H1 (cell line): ENCODE data around the gene TRAF3IP1. TPM values are rescaled to one million over a fixed set of nuclear protein-coding genes. Genes with fewer than 3 reads are reported as not detected.

ENCODE experiments used
- CTCF ChIA-PET: fragments of 300-600 bp; sonication (Branson Sonifier 250); formaldehyde crosslinking; loops from one replicate; lab custom pipeline; 2021; ENCODE audit not compliant: partially characterized antibody; lab: Charles Lee
- POLR2A ChIA-PET: fragments of 300-600 bp; sonication (Branson Sonifier 250); formaldehyde crosslinking; loops from one replicate; lab custom pipeline; 2021; ENCODE audit warnings: inconsistent platforms; ENCODE audit not compliant: partially characterized antibody; lab: Charles Lee
- DNase-seq, 2 experiments: peaks; one replicate each; pipeline versions ENCODE4 v3.0.0 to v3.0.0-alpha.2; 2010 to 2022; ENCODE audit warnings: low spot score in 2 of 2, low read depth in 1 of 2, mixed read lengths in 1 of 2
- FAIRE-seq: peaks from 2 replicates; lab custom pipeline; 2011; peaks lifted over from hg19 to GRCh38; lab: Jason Lieb, UNC
- H2AFZ ChIP-seq: 2 replicates; pipeline ENCODE4 v1.8.1; 2012; ENCODE audit warnings: low read length, inconsistent platforms
- H2AK5ac ChIP-seq: 2 replicates; pipeline ENCODE4 v1.6.1; 2013; ENCODE audit warnings: low read depth, low read length
- H2BK120ac ChIP-seq: replicated peaks from 2 replicates; pipeline ENCODE3; 2013; ENCODE audit warnings: low read depth, low read length, inconsistent platforms
- H2BK12ac ChIP-seq: 2 replicates; pipeline ENCODE4 v1.6.1; 2013; ENCODE audit warnings: low read depth, low read length
- H2BK15ac ChIP-seq: 2 replicates; pipeline ENCODE4 v1.6.1; 2013; ENCODE audit warnings: low read length
- H2BK20ac ChIP-seq: 2 replicates; pipeline ENCODE4 v1.6.1; 2013; ENCODE audit warnings: low read length
- H2BK5ac ChIP-seq: 2 replicates; pipeline ENCODE4 v1.6.1; 2013; ENCODE audit warnings: low read depth, low read length
- H3K14ac ChIP-seq: 2 replicates; pipeline ENCODE4 v1.6.1; 2013; ENCODE audit warnings: inconsistent platforms; ENCODE audit not compliant: insufficient read length
- H3K18ac ChIP-seq: 2 replicates; pipeline ENCODE4 v1.6.1; 2013; ENCODE audit warnings: low read length; ENCODE audit errors: extremely low read depth
- H3K23ac ChIP-seq: 2 replicates; pipeline ENCODE4 v1.6.1; 2013; ENCODE audit warnings: inconsistent platforms; ENCODE audit not compliant: insufficient read length
- H3K23me2 ChIP-seq: 2 replicates; pipeline ENCODE4 v1.6.1; 2013; ENCODE audit warnings: low read depth, low read length
- H3K27ac ChIP-seq: 2 replicates; pipeline ENCODE4 v1.6.1; 2011; ENCODE audit warnings: low read depth, low read length, inconsistent platforms
- H3K27me3 ChIP-seq, 4 experiments: replicated peaks in 1 of 4; 1 replicate in 1 of 4; 2 replicates in 3 of 4; pipeline versions ENCODE4 v1.6.1 to v1.8.1; 2011 to 2013; ENCODE audit warnings: low read length in 3 of 4, mild to moderate bottlenecking in 3 of 4, inconsistent platforms in 2 of 4, mixed read lengths in 2 of 4, moderate library complexity in 1 of 4; ENCODE audit not compliant: control insufficient read depth in 3 of 4, insufficient read depth in 3 of 4; ENCODE audit errors: extremely low read depth in 1 of 4
- H3K36me3 ChIP-seq, 4 experiments: 2 replicates each; pipeline versions ENCODE4 v1.6.1 to v1.8.1; 2011 to 2013; ENCODE audit warnings: mild to moderate bottlenecking in 4 of 4, low read length in 3 of 4, moderate library complexity in 2 of 4, control low read depth in 1 of 4, inconsistent platforms in 1 of 4; ENCODE audit not compliant: insufficient read depth in 4 of 4, control insufficient read depth in 2 of 4
- H3K4ac ChIP-seq: replicated peaks from 2 replicates; pipeline ENCODE3; 2013; ENCODE audit warnings: low read length, low read depth, mixed read lengths, inconsistent platforms; ENCODE audit not compliant: insufficient read length
- H3K4me1 ChIP-seq, 4 experiments: replicated peaks in 1 of 4; 1 replicate in 1 of 4; 2 replicates in 3 of 4; pipeline versions ENCODE4 v1.6.1 to v1.8.1; 2011 to 2013; ENCODE audit warnings: low read length in 3 of 4, inconsistent platforms in 2 of 4, mixed read lengths in 1 of 4; ENCODE audit not compliant: insufficient read depth in 4 of 4, control insufficient read depth in 3 of 4
- H3K4me2 ChIP-seq, 2 experiments: 2 replicates each; pipeline versions ENCODE4 v1.6.1 to v1.8.1; 2011 to 2013; ENCODE audit warnings: low read depth in 2 of 2, low read length in 2 of 2, control low read depth in 1 of 2, inconsistent platforms in 1 of 2, mild to moderate bottlenecking in 1 of 2; ENCODE audit not compliant: insufficient read depth in 1 of 2
- H3K4me3 ChIP-seq, 4 experiments: fragments of 200-600, 300-600 bp in 1 of 4; sonication (generic), shearing (Covaris generic), sonication (Bioruptor Twin) in 1 of 4; 2 replicates each; pipeline versions ENCODE4 v1.5.1 to v1.8.1; 2011 to 2016; ENCODE audit warnings: low read length in 4 of 4, low read depth in 3 of 4, control low read depth in 2 of 4, inconsistent platforms in 2 of 4, mild to moderate bottlenecking in 2 of 4, mixed read lengths in 1 of 4, moderate library complexity in 1 of 4; ENCODE audit not compliant: insufficient read depth in 2 of 4; ENCODE audit errors: extremely low read depth in 1 of 4
- H3K56ac ChIP-seq: replicated peaks from 2 replicates; pipeline ENCODE3; 2013; ENCODE audit warnings: low read depth, mild to moderate bottlenecking, mixed read lengths, low read length, inconsistent platforms; ENCODE audit not compliant: insufficient read length
- H3K79me1 ChIP-seq: 2 replicates; pipeline ENCODE4 v1.6.1; 2013; ENCODE audit warnings: low read depth, low read length, control low read depth
- H3K79me2 ChIP-seq, 2 experiments: 2 replicates each; pipeline versions ENCODE4 v1.6.1 to v1.8.1; 2012 to 2013; ENCODE audit warnings: low read length in 2 of 2, mild to moderate bottlenecking in 2 of 2, inconsistent platforms in 1 of 2; ENCODE audit not compliant: insufficient read depth in 2 of 2, control insufficient read depth in 1 of 2
- H3K9ac ChIP-seq, 4 experiments: replicated peaks in 1 of 4; 1 replicate in 1 of 4; 2 replicates in 3 of 4; pipeline versions ENCODE4 v1.6.1 to v1.8.1; 2011 to 2013; ENCODE audit warnings: low read depth in 3 of 4, low read length in 3 of 4, control low read depth in 2 of 4, mild to moderate bottlenecking in 2 of 4, moderate library complexity in 2 of 4, inconsistent platforms in 1 of 4; ENCODE audit errors: extremely low read depth in 1 of 4
- H3K9me3 ChIP-seq, 2 experiments: 2 replicates each; pipeline versions ENCODE4 v1.6.1 to v1.8.1; 2012 to 2013; ENCODE audit warnings: mild to moderate bottlenecking in 2 of 2, moderate library complexity in 2 of 2, control low read depth in 1 of 2, inconsistent platforms in 1 of 2, low read depth in 1 of 2, low read length in 1 of 2, mixed read lengths in 1 of 2; ENCODE audit not compliant: insufficient read depth in 2 of 2
- H4K20me1 ChIP-seq, 2 experiments: replicated peaks in 1 of 2; 2 replicates each; pipeline versions ENCODE3 to v1.8.1; 2011 to 2013; ENCODE audit warnings: inconsistent platforms in 2 of 2, low read length in 2 of 2, mild to moderate bottlenecking in 1 of 2; ENCODE audit not compliant: insufficient read depth in 2 of 2, control insufficient read depth in 1 of 2
- H4K5ac ChIP-seq: 2 replicates; pipeline ENCODE4 v1.6.1; 2013; ENCODE audit warnings: low read length, low read depth, mixed read lengths, inconsistent platforms; ENCODE audit not compliant: insufficient read length
- H4K8ac ChIP-seq: 2 replicates; pipeline ENCODE4 v1.8.0; 2013; ENCODE audit warnings: mild to moderate bottlenecking, moderate library complexity, low read length, inconsistent platforms; ENCODE audit not compliant: insufficient read depth; ENCODE audit errors: extremely low read depth
- H4K91ac ChIP-seq: replicated peaks from 2 replicates; pipeline ENCODE3; 2013; ENCODE audit warnings: low read length, mixed read lengths, inconsistent platforms; ENCODE audit not compliant: insufficient read length
- CTBP2 ChIP-seq: IDR thresholded peaks from 2 replicates; pipeline ENCODE4 v1.7.0; 2011; ENCODE audit warnings: borderline replicate concordance, mild to moderate bottlenecking, moderate library complexity, mixed read lengths, low read length; ENCODE audit not compliant: insufficient read depth, insufficient read length
- HDAC2 ChIP-seq, 2 experiments: fragments of 300-600 bp in 1 of 2; sonication (generic) in 1 of 2; IDR thresholded peaks; 2 replicates each; pipeline ENCODE4 v1.6.1; 2011 to 2012; ENCODE audit warnings: low read depth in 2 of 2, low read length in 2 of 2, mild to moderate bottlenecking in 2 of 2, moderate library complexity in 2 of 2, borderline replicate concordance in 1 of 2, inconsistent platforms in 1 of 2
- MAFK ChIP-seq: IDR thresholded peaks from 2 replicates; pipeline ENCODE4 v1.6.1; 2012; ENCODE audit warnings: low read depth, mild to moderate bottlenecking, improper control_type of control experiment, low read length
- NRF1 ChIP-seq: IDR thresholded peaks from 2 replicates; pipeline ENCODE4 v1.6.1; 2011; ENCODE audit warnings: mild to moderate bottlenecking, low read depth, low read length, improper control_type of control experiment
- RFX5 ChIP-seq: IDR thresholded peaks from 2 replicates; pipeline ENCODE4 v1.6.1; 2011; ENCODE audit warnings: low read depth, low read length, improper control_type of control experiment, borderline replicate concordance
- RNF2 ChIP-seq: fragments of 200-900, 300-1000 bp; sonication (generic); IDR thresholded peaks from 2 replicates; pipeline ENCODE4 v1.7.1; 2016; ENCODE audit warnings: borderline replicate concordance, low read depth, mild to moderate bottlenecking, antibody characterized with exemption, low read length; ENCODE audit not compliant: poor library complexity, severe bottlenecking; ENCODE audit errors: missing control alignments
- YY1 ChIP-seq: IDR thresholded peaks from 2 replicates; pipeline ENCODE4 v1.6.1; 2011; ENCODE audit warnings: low read depth, mild to moderate bottlenecking, low read length
- ZNF274 ChIP-seq: IDR thresholded peaks from 2 replicates; pipeline ENCODE4 v1.7.0; 2012; ENCODE audit warnings: low read length, borderline replicate concordance; ENCODE audit errors: extremely low read depth
- WGBS, 2 experiments: shearing (Covaris generic) in 1 of 2; methylation state at CpG; one replicate each; pipeline versions ENCODE4 v1.1.6 to v1.1.7; 2013 to 2015; ENCODE audit warnings: low lambda C conversion rate in 2 of 2, mixed read lengths in 2 of 2, inconsistent platforms in 1 of 2, low coverage in 1 of 2, missing lambda C conversion rate in 1 of 2; ENCODE audit not compliant: insufficient replicate concordance in 2 of 2, insufficient coverage in 1 of 2, insufficient read length in 1 of 2; ENCODE audit errors: extremely low coverage in 1 of 2, missing lambda C conversion rate in 1 of 2; 5-methylcytosine and 5-hydroxymethylcytosine counted together
- polyA plus RNA-seq, 7 experiments: library from polyadenylated mRNA; depleted of rRNA in 3 of 7; stranded (reverse) in 5 of 7; unstranded in 2 of 7; fragments of >200 nt in 5 of 7; fragments of 200-250 nt in 2 of 7; gene quantifications; 1 replicate in 5 of 7; 2 replicates in 1 of 7; 4 replicates in 1 of 7; pipeline versions ENCODE4 v1.2.1 to v1.2.3, GENCODE V29; 2011 to 2013; ENCODE audit warnings: missing spikeins in 2 of 7, mixed read lengths in 2 of 7
- total RNA-seq: library from RNA; stranded (reverse); fragmentation: NEBNext Ultra II Directional; extraction: Animal tissue kit (Norgen Biotek cat#: 25700); gene quantifications from 2 replicates; pipeline ENCODE4 v1.2.1, GENCODE V29; 2021

TRAF3IP1 gene
- total and polyA plus RNA-seq, 2 of the 8 experiments (the other 6 are each of a cell fraction or from before 2014, with no cell fraction given), result 2.3 to 17.5 TPM

DNA sequence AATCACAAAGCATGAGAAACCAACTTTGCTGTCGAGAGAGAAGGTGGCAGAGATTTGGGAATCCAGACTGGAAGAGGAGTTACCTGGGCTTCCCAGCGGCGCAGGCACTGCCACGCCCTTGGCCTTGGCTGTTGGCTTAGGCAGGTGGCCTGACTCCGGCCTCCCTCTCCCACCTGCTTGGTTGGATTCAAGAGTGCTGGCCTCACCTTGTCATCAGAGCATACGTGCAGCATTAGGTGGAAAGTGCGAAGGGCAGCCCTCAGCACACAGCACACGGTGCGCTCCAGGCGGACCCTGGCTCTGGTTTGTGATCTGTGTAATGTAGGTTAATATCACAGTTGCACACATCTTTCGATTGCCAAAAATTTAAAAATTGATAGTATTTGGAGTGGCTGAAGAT lies 87.2 kb downstream of the TRAF3IP1 start:
- Histone ChIP-seq H3K79me2 (no peaks in the 10 kb centered on the region), H3K4me3 (no peak overlapping the region), H4K5ac (no peak overlapping the region), H2AFZ (no peak overlapping the region), H3K36me3 (no peaks in the 10 kb centered on the region), H2BK15ac (no peak overlapping the region), H3K79me1 (peaks cover 4% of the 10 kb centered on the region; the same call in 1 of the 2 replicates), H3K9ac (no peak overlapping the region), H2BK20ac (no peak overlapping the region), H3K23me2 (no peaks in the 10 kb centered on the region), H3K9me3 (no peaks in the 10 kb centered on the region), H2BK5ac (0 out of 2 replicates have a peak overlapping the region, but pooled peaks have one; percentile 52), H3K23ac (no peak overlapping the region), H2BK12ac (no peak overlapping the region), H2BK120ac (no peak overlapping the region), H4K8ac (0 out of 2 replicates have a peak overlapping the region, but pooled peaks have one; percentile 19), H2AK5ac (no peak overlapping the region), H3K27me3 (no peaks in the 10 kb centered on the region), H3K14ac (no peak overlapping the region), H3K18ac (no peak overlapping the region), H4K91ac (no peak overlapping the region), H4K20me1 (no peaks in the 10 kb centered on the region), H3K4me2 (no peak overlapping the region), H3K56ac (no peak overlapping the region), H3K4ac (no peak overlapping the region), H3K27ac (no peak overlapping the region), H3K4me1 (peaks cover 0 to 11% (median 5%) of the 10 kb centered on the region in 4 experiments; a peak in 5 of 7 replicates)
- no peak for TF ChIP-seq RNF2
- no peak for TF ChIP-seq HDAC2 (IDR thresholded peaks at IDR 0.05; ENCODE audit: borderline replicate concordance in 1 of 2, low read depth in 2 of 2, low read length in 2 of 2)
- no peak for TF ChIP-seq NRF1
- TF ChIP-seq ZNF274, result no peak
- no peak for TF ChIP-seq YY1
- TF ChIP-seq RFX5, result no peak
- no peak for TF ChIP-seq MAFK
- no peak for TF ChIP-seq CTBP2
- ChIA-PET POLR2A (no interaction called here), CTCF (interaction anchor here (1.1 kb wide), 1 partner anchor 30 kb away, joined by 3 read pairs; no protein-coding TSS in a partner anchor)
- FAIRE-seq (no peak), DNase-seq (no peak)
- WGBS, 2 experiments, result 95% methylated on average over 11 of the region's 11 CpGs; no CpG with 5 or more reads in 1 of the 2 experiments
